Sigmoid colon (tissue), 4 donors: Measurements from ENCODE around the gene GEMIN5.

Experiments used
- CTCF ChIP-seq, 4 experiments: fragments of 450-650 bp in 3 of 4; fragments of 200-600 bp in 1 of 4; IDR thresholded peaks; one replicate each; pipeline ENCODE4 v1.5.1; 2016 to 2019; ENCODE audit warnings: antibody characterized with exemption in 4 of 4, mild to moderate bottlenecking in 3 of 4, moderate library complexity in 2 of 4
- EP300 ChIP-seq, 4 donors: sonication (generic); formaldehyde crosslinking; IDR thresholded peaks; one replicate each; pipeline ENCODE4 v1.6.1; 2017; ENCODE audit warnings: antibody characterized with exemption in 4 of 4
- POLR2A ChIP-seq, 2 donors: fragments of 450-650 bp; IDR thresholded peaks; one replicate each; pipeline ENCODE4 v1.6.1; 2016; ENCODE audit warnings: antibody characterized with exemption in 2 of 2, mild to moderate bottlenecking in 2 of 2, moderate library complexity in 2 of 2
- POLR2AphosphoS5 ChIP-seq, 4 donors: sonication (generic); formaldehyde crosslinking; IDR thresholded peaks; one replicate each; pipeline ENCODE4 v1.6.1; 2017; ENCODE audit warnings: antibody characterized with exemption in 4 of 4

- no peak for TF ChIP-seq CTCF (IDR thresholded peaks at IDR 0.05)
- no peak for TF ChIP-seq EP300 (IDR thresholded peaks at IDR 0.05)
- no peak for TF ChIP-seq POLR2A (IDR thresholded peaks at IDR 0.05)
- TF ChIP-seq POLR2AphosphoS5 (IDR thresholded peaks at IDR 0.05), result no peak
These were observed 28.9 kb upstream of the GEMIN5 start for GRCh38 chr5:154966874-154967273.
